OCI-M2 (cell line): Measurements from ENCODE around the gene HEMK1.

ENCODE experiments used
- DNase-seq: peaks from one replicate; lab custom pipeline; 2025; ENCODE audit not compliant: unreplicated experiment; lab: John Stamatoyannopoulos, UW

The HEMK1 gene

GRCh38 chr3:50542177-50543034 lies 26.9 kb upstream of the HEMK1 start:
- DNase-seq: peak; percentile 20

GRCh38 chr3:50545781-50546180 lies 23.5 kb upstream of the HEMK1 start:
- DNase-seq: no peak

- DNase-seq: no peak
These were observed 20.1 kb upstream of the HEMK1 start for GRCh38 chr3:50549226-50549625.

GRCh38 chr3:50550079-50550736 lies 19.1 kb upstream of the HEMK1 start:
- DNase-seq: no peak

GRCh38 chr3:50551054-50551659 lies 18.2 kb upstream of the HEMK1 start:
- DNase-seq: no peak

- DNase-seq: no peak
These were observed 17.5 kb upstream of the HEMK1 start for GRCh38 chr3:50551681-50552435.

GRCh38 chr3:50552598-50552997 lies 16.7 kb upstream of the HEMK1 start:
- no peak for DNase-seq

GRCh38 chr3:50554553-50554952 lies 14.8 kb upstream of the HEMK1 start:
- DNase-seq: no peak

GRCh38 chr3:50557106-50557505 lies 12.2 kb upstream of the HEMK1 start:
- no peak for DNase-seq

GRCh38 chr3:50557915-50558314 lies 11.4 kb upstream of the HEMK1 start:
- no peak for DNase-seq

- no peak for DNase-seq
These were observed 9.6 kb upstream of the HEMK1 start for GRCh38 chr3:50559702-50560101.

- DNase-seq: no peak
These were observed 6.5 kb upstream of the HEMK1 start for GRCh38 chr3:50562861-50563260.

GRCh38 chr3:50563867-50564266 lies 5.5 kb upstream of the HEMK1 start:
- DNase-seq: no peak

GRCh38 chr3:50564321-50564720 lies 5.0 kb upstream of the HEMK1 start:
- no peak for DNase-seq

GRCh38 chr3:50567011-50567385 lies 2.3 kb upstream of the HEMK1 start:
- no peak for DNase-seq

- no peak for DNase-seq
These were observed 1.7 kb upstream of the HEMK1 start, which contains the start of gene C3orf18 for GRCh38 chr3:50567386-50568167. Gene C3orf18, minus strand, starts transcription at chr3:50567747. Its CDS starts 2,048 bp downstream, at chr3:50565699.

- DNase-seq: no peak
These were observed 1.4 kb downstream of the HEMK1 start for GRCh38 chr3:50570508-50571279.

GRCh38 chr3:50571486-50571885 lies 2.2 kb downstream of the HEMK1 start:
- DNase-seq: no peak

GRCh38 chr3:50572158-50572557 lies 2.8 kb downstream of the HEMK1 start:
- DNase-seq: no peak
